DND-41 (cell line): ENCODE data around the gene CCNJL.

Experiments
- CTCF ChIP-seq: IDR thresholded peaks from 2 replicates; pipeline ENCODE4 v1.5.1; 2012; ENCODE audit warnings: borderline replicate concordance, low read length, moderate library complexity, mild to moderate bottlenecking; ENCODE audit not compliant: poor library complexity, severe bottlenecking; ENCODE audit errors: extremely low read depth
- EZH2 ChIP-seq: IDR thresholded peaks from 3 replicates; pipeline ENCODE4 v1.6.1; 2012; ENCODE audit warnings: borderline replicate concordance, low read depth, mild to moderate bottlenecking, moderate library complexity, low read length, inconsistent platforms; ENCODE audit not compliant: severe bottlenecking

GRCh38 chr5:160296496-160296895, 15.9 kb downstream of the CCNJL start:
- TF ChIP-seq EZH2 = no peak
- no peak for TF ChIP-seq CTCF
